AG09309 (cell line): ENCODE results near the gene SLC26A2.

Experiments
- DNase-seq: peaks from one replicate; pipeline ENCODE4 v3.0.0-alpha.2; 2010; ENCODE audit warnings: low read depth
- H3K4me3 ChIP-seq: 2 replicates; pipeline ENCODE4 v1.5.1; 2011; ENCODE audit warnings: mild to moderate bottlenecking, low read depth, low read length, moderate library complexity; ENCODE audit not compliant: control insufficient read depth
- CTCF ChIP-seq: IDR thresholded peaks from 2 replicates; pipeline ENCODE4 v1.5.1; 2011; ENCODE audit warnings: mild to moderate bottlenecking, low read depth, low read length, inconsistent platforms; ENCODE audit not compliant: insufficient read depth, control insufficient read depth; ENCODE audit errors: missing control alignments

The SLC26A2 gene

GRCh38 chr5:149951138-149951749 lies 9.3 kb upstream of the SLC26A2 start:
- no peak overlapping the region for H3K4me3 ChIP-seq
- TF ChIP-seq CTCF, result no peak
- DNase-seq, result no peak

GRCh38 chr5:149953436-149954121 lies 7.0 kb upstream of the SLC26A2 start:
- TF ChIP-seq CTCF, result no peak
- no peak for DNase-seq
- H3K4me3 ChIP-seq, result no peak overlapping the region

- no peak for DNase-seq
- no peak for TF ChIP-seq CTCF
- H3K4me3 ChIP-seq, result no peak overlapping the region
Observed at GRCh38 chr5:149954798-149955197, 5.8 kb upstream of the SLC26A2 start.

GRCh38 chr5:149956685-149957084 lies 3.9 kb upstream of the SLC26A2 start:
- DNase-seq, result peak; percentile 71
- H3K4me3 ChIP-seq, result no peak overlapping the region
- TF ChIP-seq CTCF, result no peak

GRCh38 chr5:149957855-149958254 lies 2.7 kb upstream of the SLC26A2 start:
- TF ChIP-seq CTCF, result no peak
- no peak overlapping the region for H3K4me3 ChIP-seq
- no peak for DNase-seq

- peak; percentile 34 for DNase-seq
- peak overlapping the region; percentile 77 for H3K4me3 ChIP-seq
- TF ChIP-seq CTCF, result peak; percentile 62
Observed at GRCh38 chr5:149959406-149960236, 937 bp upstream of the SLC26A2 start.
